ENCODE results near the gene LOX.
"Not testable (repeated sequence)": the region's sequence is repeated elsewhere in the genome, so short reads cannot be mapped to it uniquely, and the experiment has no call there.

LOX gene

DNA sequence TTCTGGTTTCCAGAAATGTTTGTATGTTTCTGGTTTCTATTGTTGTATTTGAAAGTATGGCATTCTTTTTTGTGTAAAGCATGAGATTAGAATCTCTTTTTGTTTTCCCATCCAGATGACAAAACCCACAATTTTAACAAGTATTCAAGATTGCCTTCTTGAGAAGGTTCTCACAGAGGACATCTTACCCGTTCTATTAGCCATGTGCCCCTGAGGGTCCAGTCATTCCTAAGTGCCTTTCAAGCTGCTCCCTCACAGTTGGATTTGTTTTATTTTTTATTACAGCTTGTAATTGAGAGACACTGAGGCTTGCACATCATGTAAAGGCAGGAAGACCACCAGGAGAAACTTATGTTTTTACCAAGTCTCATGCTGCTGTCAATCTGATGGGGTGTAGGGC is 19.3 kb upstream of the LOX start:
- DNase-seq: no peak

DNA sequence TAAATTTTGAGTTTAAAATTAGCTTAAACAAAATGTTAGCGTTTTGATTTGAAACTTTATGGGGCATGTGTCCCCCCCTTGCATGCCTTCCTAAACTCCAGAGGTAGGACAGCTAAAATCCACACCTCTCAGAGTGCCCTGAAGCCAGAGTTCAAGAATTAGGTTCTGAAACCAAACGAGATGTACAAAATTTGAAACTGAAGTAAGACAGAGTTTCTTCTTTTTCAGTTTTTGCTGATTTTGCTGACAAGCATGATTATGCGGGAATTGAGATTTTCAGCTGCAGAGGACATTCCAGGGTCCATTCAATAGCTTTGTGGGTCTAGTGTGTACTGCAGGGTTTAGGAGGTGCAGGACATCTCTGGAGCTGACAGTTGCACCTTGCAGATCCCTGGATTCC is 17.1 kb upstream of the LOX start:
- no peak for DNase-seq

DNA sequence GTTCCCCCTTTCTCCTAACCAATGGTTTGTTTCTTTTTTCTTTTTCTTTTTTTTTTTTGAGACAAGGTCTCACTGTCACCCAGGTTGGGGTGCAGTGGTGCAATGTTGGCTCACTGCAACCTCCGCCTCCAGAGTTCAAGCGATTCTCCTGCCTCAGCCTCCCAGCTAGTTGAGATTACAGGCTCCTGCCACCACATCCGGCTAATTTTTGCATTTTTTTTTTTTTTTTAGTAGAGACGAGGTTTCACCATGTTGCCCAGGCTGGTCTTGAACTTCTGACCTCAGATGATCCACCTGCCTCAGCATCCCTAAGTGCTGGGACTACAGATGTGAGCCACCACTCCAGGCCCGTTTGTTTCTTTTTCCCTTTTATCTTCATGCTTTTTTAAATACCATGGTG is 16.2 kb upstream of the LOX start:
- not testable (repeated sequence) for DNase-seq

DNA sequence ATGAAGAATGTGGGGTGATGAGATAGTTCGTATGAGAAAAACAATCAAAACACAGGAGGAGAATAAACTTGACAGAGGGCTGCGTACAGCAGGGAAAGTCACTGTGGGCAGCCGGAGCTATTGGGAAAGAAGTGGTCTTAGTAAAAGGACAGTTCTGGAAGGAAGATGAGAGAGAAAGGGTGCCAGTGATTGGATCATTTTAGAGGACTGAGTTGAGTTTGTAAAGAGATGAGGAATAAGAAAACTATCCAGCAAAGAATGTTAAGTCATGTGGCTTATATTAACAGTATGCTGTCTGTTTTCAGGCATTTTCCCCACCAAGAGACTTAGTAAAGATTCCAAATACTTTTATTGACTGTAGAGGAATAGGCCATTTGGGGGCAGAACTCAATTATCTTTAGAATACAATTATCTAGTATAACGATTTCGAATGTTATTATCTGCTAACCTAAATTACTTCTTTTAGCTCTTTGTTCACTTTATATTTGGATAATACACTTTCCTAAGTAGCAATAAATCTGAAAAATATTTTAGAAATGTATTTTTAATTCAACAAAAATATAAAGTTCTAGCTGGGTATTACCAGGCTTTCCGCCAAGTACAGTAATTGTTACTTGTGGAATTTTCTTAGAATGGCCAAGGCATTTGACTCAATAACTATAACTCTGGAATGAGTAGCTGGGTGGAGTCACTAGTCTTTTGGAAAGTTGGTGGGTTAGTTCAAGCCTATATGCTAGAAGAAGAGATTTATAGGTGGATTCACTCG is 15.5 kb upstream of the LOX start:
- DNase-seq: no peak

DNA sequence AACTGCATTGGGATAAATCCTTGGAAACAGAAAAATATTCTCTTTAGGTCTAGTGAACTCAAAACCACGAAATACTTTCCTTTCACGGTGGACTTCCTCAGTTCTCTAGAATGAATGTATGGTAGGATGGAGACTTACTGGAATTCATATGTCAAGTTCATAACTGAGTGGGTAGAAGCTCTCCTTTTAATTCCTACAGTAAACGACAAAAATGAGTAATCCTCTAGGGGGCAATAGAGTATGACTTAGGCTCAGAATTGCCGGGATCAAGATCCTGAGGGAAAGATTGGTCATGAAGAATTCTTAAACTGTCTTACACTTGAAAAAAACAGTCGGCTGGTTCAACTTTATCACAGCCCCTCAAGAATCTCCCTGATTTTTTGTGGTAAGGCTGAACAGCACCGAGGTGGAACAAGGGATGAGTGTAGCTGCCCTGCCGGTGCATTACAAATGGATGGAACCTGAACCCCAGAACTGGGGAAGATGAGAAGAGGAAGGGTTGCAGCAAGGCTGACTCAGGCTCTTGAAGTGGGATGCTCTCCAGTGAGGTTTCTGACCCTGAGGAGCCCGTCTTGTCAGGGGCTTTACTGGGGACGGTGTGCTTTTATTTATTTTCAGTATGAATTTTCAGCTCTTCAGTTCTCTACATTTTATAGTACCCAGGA is 14.0 kb upstream of the LOX start:
- DNase-seq: no peak

DNA sequence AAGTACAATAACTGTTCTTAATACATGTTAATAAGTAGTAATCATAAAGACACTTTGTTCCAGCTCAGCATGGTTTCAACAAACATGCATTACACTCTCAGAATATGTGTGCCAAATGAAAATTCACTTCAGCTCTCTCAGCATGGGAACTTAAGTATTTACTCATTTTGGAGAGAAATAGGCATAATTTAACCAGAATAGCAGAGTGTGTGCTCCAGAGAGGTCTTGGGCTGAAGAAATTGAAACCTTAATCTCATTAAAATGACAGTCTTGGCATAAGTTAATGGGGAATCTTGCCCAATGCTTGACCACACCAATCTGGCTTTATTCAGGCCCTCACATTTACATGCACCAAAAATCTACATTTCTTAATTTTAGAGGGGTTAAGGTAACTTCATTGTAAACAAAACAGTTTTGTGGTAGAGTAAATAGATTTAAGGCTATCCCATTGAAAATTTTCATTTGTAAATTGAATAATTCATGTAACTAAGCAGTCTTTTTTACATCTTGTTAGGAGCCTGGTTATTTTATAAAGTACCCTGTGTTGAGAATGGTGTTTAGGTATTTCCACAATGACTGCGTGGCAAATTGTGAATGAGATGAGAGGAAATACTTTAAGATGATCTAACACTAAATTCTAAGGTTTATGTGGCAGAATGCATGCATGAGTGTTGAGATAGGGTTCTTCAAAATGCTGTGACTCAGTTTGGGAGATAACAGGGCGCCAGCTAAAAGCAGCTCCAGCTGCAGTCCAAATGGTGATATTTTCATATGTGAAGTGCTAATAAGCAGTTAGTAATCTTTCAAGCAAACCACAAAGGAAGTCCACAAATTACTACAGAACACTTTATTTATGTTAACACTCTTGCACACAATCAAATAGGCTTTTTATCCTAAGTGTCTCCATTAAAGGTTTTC is 11.3 kb upstream of the LOX start:
- no peak for DNase-seq

DNA sequence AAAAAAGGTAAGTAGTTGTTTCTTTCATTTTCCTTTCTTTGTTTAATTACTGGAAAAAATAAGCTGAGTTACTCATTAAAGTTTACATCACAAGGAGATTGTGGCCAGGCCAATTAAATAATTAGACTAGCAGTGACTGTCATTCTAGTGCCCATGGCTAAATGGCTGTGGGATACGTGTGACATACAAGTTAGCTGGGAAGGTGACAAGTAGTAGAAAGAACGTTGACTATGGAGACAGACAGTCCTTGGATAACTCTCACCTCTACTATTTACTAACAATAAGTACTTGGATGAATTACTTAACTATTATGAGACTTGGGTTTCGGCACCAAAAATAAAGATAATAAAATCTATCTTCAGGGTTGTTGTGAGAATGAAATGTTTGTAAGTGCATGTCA is 7.0 kb upstream of the LOX start:
- no peak for DNase-seq

DNA sequence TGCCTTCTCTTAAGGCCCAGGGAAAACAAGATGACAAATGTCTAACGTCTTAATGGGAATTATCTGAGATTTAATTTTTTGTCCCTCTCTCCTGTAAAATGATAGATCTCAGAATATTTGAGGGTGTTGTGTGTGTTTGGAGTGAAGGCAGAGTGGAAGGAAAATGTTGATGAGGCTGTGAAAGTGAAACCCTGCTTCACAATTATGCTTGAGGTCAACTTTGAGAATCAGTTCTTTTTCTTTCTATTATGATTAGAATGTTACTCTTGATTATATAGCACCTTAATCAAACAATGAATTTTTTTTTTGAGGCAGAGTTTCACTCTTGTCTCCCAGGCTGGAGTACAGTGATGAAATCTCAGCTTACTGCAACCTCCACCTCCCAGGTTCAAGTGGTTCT is 5.5 kb upstream of the LOX start:
- DNase-seq: no peak

DNA sequence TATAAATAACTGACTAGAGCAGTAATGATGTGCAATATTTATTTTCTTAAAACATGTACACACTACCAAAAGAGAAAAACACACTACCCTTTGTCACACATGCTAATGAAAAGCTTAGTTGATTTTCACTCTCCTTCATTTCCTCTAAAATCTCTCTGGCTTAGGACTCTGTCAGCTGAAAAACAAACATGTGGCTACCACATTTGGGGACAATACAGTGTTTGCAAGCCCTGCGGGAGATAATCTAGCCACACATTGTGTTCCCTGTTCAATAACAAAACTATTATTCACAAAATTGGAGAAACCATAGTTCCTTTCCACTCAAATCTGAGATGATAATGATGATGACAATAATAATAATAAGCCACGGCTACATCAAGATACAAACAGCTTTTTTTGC is 3.5 kb upstream of the LOX start:
- no peak for DNase-seq

DNA sequence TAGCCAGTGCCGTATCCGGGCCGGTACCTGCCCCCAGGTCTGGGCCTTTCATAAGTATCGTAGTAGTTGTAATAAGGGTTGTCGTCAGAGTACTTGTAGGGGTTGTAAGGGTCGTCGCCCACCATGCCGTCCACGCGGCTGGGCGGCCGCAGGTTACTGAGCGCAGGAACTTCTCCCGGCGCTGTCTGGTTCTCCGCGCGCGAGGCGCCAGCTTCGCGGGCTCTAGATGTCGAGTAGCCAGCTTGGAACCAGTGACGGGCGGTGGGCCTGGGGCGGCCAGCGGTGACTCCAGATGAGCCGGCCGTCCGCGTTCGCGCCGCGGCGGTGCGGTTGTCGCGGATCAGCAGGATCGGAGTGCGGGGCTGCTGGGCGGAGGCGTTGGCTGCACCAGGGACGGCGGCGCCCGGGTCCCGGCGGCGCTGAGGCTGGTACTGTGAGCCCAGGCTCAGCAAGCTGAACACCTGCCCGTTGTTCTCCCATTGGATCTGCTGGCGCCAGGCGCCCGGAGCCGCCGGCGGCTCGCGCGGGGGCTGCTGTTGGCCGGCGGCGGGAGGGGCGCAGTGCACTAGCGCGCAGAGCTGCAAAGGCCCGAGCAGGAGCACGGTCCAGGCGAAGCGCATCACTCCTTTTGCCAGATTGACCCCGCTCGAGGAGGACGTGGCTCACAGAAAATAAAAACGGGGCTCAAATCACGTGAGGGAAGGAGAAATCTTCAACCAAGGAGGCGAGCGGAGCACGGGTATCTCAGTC is 518 bp downstream of the LOX start:
- peak; percentile 24 for DNase-seq

DNA sequence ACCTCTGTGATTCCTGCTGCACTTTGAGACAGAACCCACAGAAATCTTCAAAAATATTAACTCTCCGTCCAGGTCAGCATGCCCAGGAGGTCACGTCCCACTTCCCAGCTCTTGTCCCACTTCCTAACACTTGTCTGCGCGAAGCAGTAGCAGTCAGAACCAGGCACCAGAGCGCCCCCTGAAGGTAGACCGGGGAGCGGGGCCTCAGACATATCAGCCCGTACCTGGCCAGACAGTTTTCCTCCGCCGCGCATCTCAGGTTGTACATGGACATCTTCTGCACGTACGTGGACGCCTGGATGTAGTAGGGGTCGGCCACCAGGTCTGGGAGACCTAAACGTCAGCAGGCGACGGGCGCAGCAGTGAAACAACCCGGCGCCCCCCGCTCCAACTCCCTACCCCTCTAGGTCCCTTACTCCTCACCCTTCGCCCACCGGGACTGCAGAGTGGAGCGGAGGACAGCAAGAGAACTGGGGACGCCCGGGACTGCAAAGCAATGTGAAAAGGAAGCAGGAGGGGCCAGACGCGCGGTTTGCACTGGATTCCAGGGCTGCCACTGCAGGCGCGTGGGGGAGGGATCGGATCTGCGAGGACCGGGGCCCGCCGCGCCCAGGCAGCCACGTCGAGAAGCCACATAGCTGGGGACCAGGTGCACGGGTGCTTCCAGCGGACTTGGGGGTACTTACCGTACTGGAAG is 1.2 kb downstream of the LOX start:
- peak; percentile 29 for DNase-seq

DNA sequence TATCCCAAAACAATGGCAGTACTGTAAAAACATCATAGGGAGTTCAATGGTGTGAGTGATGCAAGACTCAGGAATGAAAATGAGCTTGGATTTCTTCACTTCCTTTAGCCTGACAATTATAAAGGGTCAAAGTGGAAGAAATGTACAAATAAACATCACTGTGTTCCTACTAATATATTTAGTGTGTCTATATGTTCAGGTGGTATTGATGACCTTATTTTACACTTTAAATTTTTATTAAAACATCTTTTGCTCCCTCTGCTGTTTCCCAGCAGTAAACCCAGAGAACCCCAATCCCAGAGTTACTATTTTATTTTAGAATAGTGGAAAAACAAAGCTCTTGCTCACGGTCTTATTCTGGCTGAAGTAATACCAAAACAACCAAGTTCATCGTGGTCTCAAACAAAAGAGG is 2.0 kb downstream of the LOX start:
- DNase-seq: no peak

DNA sequence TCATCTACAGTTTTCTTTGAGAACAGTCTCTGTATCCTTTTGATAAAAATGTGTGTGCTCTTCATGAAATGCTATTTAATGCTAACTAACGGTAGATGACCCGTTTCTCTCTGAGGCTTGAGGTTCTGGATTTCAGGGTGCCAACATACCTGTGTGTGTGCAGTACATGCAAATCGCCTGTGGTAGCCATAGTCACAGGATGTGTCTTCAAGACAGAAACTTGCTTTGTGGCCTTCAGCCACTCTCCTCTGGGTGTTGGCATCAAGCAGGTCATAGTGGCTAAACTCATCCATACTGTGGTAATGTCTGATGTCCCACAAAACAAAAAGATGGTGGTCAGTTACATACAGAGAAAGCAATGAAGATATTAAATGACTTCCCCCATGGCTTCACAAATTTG is 4.2 kb downstream of the LOX start:
- DNase-seq: no peak

DNA sequence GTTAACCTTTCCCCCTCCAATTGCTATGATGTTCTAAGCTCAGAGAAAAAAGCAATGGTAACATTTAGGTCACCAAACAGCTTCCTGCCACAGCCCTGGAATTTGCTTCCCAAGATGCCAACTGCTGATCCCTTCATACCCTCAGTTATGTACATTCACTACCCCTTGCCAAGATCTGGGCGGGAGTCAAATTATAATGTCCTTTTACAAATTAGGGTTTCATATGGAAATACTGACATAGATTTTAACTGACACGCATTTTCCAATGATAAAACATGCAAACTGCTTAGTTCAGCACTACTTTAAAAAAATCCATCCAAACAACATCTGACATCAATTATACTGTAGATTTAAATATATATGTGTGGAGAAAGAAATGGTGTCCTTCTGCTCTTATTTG is 5.0 kb downstream of the LOX start:
- DNase-seq: no peak

DNA sequence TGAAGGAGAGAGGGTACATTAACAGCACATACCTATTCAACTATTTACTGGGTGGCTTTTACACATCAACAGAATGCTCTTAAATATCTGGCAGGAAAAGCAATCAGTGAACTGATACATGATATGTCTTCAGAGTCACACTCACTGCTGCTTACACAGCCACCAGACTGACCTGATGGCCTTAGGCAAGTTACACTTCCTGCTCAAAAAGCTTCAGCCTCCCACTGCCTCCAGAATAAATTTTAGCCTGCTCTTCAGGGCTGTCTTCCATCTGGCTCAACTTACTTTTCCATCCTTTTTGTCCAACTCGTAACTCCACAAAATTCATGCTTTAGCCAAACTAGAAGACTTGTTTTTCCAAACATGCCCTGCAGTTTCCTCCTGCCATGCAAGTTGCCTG is 10.7 kb downstream of the LOX start:
- no peak for DNase-seq

DNA sequence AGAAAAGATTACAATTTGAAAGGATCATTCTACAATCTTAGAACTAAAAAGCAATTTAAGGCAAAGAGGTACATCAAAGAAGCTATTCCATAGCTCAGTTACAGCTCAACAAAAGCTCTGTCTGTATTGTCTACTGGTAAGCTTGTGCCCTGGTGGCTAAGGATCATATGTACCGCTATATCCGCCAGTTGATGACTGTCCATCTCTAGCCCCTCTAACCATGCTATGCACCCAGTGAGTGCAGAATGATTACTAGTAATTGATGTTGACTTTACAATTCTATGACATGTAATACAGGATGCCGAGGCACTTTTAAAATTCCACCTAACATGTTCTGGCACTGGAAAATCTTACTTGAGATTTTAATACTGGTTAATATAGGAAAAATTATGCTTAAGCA is 13.1 kb downstream of the LOX start:
- no peak for DNase-seq

DNA sequence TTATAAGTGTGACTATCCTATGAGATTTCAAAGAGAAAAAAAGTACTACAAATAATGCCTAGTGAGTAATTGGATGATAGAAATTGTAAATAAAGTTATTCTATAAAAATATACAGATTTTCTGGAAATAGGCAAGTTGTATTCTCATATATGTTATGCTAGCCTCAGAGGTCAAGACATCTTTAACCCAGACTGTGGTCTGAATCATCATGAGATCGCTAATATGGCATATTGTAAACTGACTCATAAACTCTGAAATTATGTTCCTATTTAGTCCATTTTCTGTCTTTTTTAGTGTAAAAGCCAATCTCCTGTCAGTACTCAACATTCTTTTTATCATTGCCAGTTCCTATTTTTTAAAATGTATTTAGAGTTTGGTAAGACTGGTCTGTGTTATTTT is 14.2 kb downstream of the LOX start:
- no peak for DNase-seq

DNA sequence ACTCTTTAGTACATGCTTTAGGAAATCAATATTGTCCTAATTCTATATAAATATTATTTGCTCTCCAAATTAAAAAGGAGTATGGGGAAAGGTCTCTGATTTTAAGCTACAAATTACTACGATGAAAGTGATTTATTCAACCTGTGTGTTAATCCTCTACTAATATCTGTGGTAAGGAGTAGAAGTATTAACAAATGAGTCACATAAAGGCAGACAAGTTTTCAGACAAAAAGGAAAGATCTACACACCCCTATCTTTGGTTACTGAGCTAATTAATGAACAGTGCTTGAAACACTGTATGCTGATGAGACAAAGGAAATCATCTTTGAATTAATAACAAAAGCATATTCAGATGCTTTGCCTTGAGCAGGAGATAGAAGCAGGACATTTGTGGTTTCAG is 15.9 kb downstream of the LOX start:
- DNase-seq: no peak

DNA sequence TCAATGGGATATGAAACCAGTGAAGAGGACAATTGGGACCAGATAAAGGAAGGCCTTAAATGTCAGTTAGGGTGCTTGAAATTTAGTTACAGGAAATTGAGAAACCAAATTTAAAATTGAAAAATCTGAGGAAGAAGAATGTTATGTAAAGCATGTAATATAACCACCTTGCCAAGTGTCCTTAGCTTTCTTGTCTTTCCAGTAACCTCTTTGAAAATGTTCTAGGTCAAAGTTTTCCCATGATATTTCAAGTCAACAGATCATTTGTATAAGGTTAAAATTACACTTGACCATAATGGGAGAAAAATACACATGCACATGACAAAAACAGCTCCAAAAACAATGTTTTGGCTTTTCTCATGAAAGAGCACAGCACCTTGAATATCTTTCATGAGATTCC is 21.1 kb downstream of the LOX start:
- DNase-seq: no peak

DNA sequence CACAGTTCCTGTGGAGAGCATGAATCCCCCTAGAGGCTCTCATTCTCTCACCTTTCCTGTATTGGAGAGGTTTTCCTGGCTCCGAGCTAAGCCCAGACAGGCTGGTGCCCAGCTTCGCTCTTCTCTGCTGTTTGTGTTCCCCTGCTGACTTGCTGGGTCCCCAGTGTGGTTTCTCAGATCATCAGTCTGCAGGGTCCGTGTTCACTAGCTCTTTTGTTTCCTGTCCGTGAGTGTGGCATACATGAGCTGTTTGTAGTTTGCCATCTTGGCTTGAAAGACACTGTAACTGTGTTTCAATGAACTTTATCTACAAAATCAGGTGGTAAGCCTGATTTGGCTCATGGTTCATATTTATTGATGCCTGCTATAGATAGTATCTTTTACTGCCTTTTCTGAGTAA is 23.8 kb downstream of the LOX start:
- no peak for DNase-seq

DNA sequence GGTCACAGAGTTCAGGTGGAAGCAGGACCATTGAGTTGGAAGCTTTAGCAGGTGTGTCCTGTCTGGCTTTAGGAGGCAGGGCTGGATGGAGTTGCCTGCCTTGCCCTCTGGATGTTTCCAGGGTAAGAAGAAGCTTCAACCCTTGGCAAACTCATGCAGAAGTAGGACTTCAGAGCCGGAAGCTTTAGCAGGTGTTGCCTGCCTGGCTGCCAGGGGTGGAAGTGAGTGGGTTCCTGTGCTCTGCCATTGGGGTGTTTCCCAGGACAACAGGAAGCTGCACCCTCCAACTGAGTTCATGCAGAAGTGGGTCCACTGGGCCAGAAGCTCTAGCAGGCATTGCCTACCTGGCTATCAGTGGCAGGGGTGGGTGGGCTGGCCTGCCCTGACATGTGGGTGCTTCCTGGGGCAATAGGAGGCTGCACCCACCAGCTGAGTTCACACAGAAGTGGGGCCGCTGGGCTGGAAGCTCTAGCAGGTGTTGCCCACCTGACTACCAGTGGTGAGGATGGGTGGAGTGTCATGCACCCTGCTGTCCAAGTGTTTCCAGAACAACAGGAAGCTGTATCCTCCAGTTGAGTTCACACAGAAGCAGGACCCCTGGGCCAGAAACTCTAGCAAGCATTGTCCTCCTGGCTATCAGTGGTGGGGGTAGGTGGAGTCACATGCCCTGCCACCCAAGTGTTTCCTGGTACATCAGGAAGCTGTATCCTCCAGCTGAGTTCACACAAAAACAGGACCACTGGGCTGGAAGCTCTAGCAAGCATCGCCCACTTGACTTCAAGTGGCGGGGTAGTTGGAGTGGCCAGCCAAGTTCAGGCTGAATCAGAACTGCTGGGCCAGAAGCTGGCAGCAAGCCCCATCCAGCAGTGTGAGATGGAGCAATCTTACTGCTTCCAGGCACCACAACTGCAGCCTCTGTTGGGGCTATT is 24.6 kb downstream of the LOX start:
- no peak for DNase-seq

Measured in NCI-H1105 (cell line).